Omental fat pad (tissue), 4 donors: ENCODE measurements around the gene KLHDC7A. TPM values are rescaled to one million over a fixed set of nuclear protein-coding genes. Genes with fewer than 3 reads are reported as not detected.
"Not testable (repeated sequence)": the region's sequence is repeated elsewhere in the genome, so short reads cannot be mapped to it uniquely, and the experiment has no call there.

Experiments
- ATAC-seq: fragments of 150-250 bp; one replicate; pipeline ENCODE4 v1.9.1; 2016; ENCODE audit warnings: mild to moderate bottlenecking, moderate library complexity; ENCODE audit not compliant: low FRiP score
- DNase-seq: peaks from one replicate; pipeline ENCODE4 v3.0.0-alpha.2; 2019; ENCODE audit warnings: low spot score
- CTCF ChIP-seq, 3 donors: fragments of 450-650 bp; IDR thresholded peaks; one replicate each; pipeline ENCODE4 v1.5.1; 2016 to 2017; ENCODE audit warnings: antibody characterized with exemption in 3 of 3, mild to moderate bottlenecking in 3 of 3, moderate library complexity in 2 of 3
- total RNA-seq, 4 donors: library from RNA; depleted of rRNA; stranded (reverse); fragments of >200 nt; gene quantifications; one replicate each; pipeline ENCODE4 v1.1.0, GENCODE V29; 2016

KLHDC7A gene
- total RNA-seq, 4 donors from 2014 or later, result 0.28 to 0.32 TPM; not detected in 2

GRCh38 chr1:18447509-18448220 is 33.1 kb upstream of the KLHDC7A start:
- no peak for ATAC-seq
- DNase-seq, result no peak
- TF ChIP-seq CTCF (IDR thresholded peaks at IDR 0.05), result no peak

- no peak for ATAC-seq
- no peak for TF ChIP-seq CTCF (IDR thresholded peaks at IDR 0.05)
These were observed 31.8 kb upstream of the KLHDC7A start for GRCh38 chr1:18448889-18449288.

GRCh38 chr1:18452550-18452949 is 28.2 kb upstream of the KLHDC7A start:
- no peak for DNase-seq
- no peak for TF ChIP-seq CTCF (IDR thresholded peaks at IDR 0.05)

More at GRCh38 chr1:18448889-18449288, 31.8 kb upstream of the KLHDC7A start:
- DNase-seq, result no peak

GRCh38 chr1:18458133-18459092 is 22.3 kb upstream of the KLHDC7A start:
- no peak for DNase-seq
- no peak for TF ChIP-seq CTCF (IDR thresholded peaks at IDR 0.05)
- no peak for ATAC-seq

More at GRCh38 chr1:18452550-18452949, 28.2 kb upstream of the KLHDC7A start:
- no peak for ATAC-seq

- TF ChIP-seq CTCF (IDR thresholded peaks at IDR 0.05), result no peak
- DNase-seq, result no peak
- no peak for ATAC-seq
These were observed 19.1 kb upstream of the KLHDC7A start for GRCh38 chr1:18461656-18462055.

GRCh38 chr1:18462517-18462916 is 18.2 kb upstream of the KLHDC7A start:
- ATAC-seq, DNase-seq: not testable (repeated sequence)

GRCh38 chr1:18463063-18463462 is 17.7 kb upstream of the KLHDC7A start:
- DNase-seq, result no peak

More at GRCh38 chr1:18463063-18463462, 17.7 kb upstream of the KLHDC7A start:
- no peak for TF ChIP-seq CTCF (IDR thresholded peaks at IDR 0.05)
- no peak for ATAC-seq
